Pancreas (tissue), 10 donors: ENCODE results near the gene RAET1L. TPM values are rescaled to one million over a fixed set of nuclear protein-coding genes. Genes with fewer than 3 reads are reported as not detected.

Source experiments
- ATAC-seq, 4 donors: fragments of 200-7000 bp; cut with Tn5 transposase; one replicate each; pipeline versions ENCODE4 v1.8.0 to v1.9.1; 2020; ENCODE audit warnings: mild to moderate bottlenecking in 4 of 4, moderate library complexity in 4 of 4
- DNase-seq, 6 donors: peaks; one replicate each; pipeline ENCODE4 v3.0.0-alpha.2; 2020
- FAIRE-seq: peaks from 2 replicates; lab custom pipeline; 2012; peaks lifted over from hg19 to GRCh38; lab: Jason Lieb, UNC
- H3K27ac ChIP-seq, 4 donors: fragments of 200-600 bp; sonication (generic); 1 replicate in 3 of 4; 2 replicates in 1 of 4; pipeline versions ENCODE4 v1.5.0 to v1.8.0; 2020
- H3K27me3 ChIP-seq, 4 donors: fragments of 200-600 bp; one replicate each; pipeline ENCODE4 v1.8.0; 2021
- H3K36me3 ChIP-seq, 3 donors: fragments of 200-600 bp; sonication (generic) in 1 of 3; one replicate each; pipeline versions ENCODE4 v1.5.0 to v1.8.0; 2020 to 2021
- H3K4me1 ChIP-seq, 3 donors: fragments of 200-600 bp; one replicate each; pipeline ENCODE4 v1.8.0; 2021
- H3K4me3 ChIP-seq, 4 donors: fragments of 200-600 bp; sonication (generic) in 2 of 4; one replicate each; pipeline versions ENCODE4 v1.5.0 to v1.8.0; 2020 to 2021
- H3K9me3 ChIP-seq, 4 donors: fragments of 200-600 bp; one replicate each; pipeline ENCODE4 v1.8.0; 2021
- WGBS, 2 donors: extraction: QIAGEN DNeasy Blood & Tissue Kit; methylation state at CpG; one replicate each; pipeline ENCODE4 v1.1.7; 2013; 5-methylcytosine and 5-hydroxymethylcytosine counted together
- intact Hi-C, 3 donors: fragments of 100-400 bp; cut with DNase I; formaldehyde crosslinking; loops; one replicate each; pipeline versions ENCODE4 v1.11.1 to v1.14.2; 2022
- polyA plus RNA-seq, 2 donors: library from polyadenylated mRNA; stranded (reverse); fragments of 200-250 nt; gene quantifications; one replicate each; pipeline ENCODE4 v1.2.3, GENCODE V29; 2013
- total RNA-seq, 6 donors: library from RNA; stranded (reverse); fragmentation: NEBNext Ultra II Directional in 4 of 6; extraction: Animal tissue kit (Norgen Biotek cat#: 25700) in 4 of 6; gene quantifications; one replicate each; pipeline versions ENCODE4 v1.2.1 to v1.2.4, GENCODE V29; 2021 to 2023
- TF ChIP-seq, protein P1 (sequence below), 4 donors: fragments of 200-600 bp; sonication (generic) in 3 of 4; IDR thresholded peaks; one replicate each; pipeline versions ENCODE4 v1.5.0 to v1.8.0; 2021; ENCODE audit warnings: antibody characterized with exemption in 4 of 4
- donor health status: healthy with polysubstance abuse.
- donor health status: DM: no; HTN: no; CAD: no; lungs with moderate emphysema.
- donor health status: DM: no; HTN: no; CAD: no.
- donor health status: control.
- donor health status: control.
- donor health status: Bipolar disorder and iron deficiency.
- donor health status: DM: yes; HTN: yes; CAD: no.
- donor health status: DM: no; HTN: no; CAD: no.
- donor health status: DM: no; HTN: no; CAD: no.
- donor health status: DM: yes; HTN: yes; CAD: no.

The RAET1L gene
- total and polyA plus RNA-seq, 8 donors, result 0.46 to 0.53 TPM; not detected in 6

DNA sequence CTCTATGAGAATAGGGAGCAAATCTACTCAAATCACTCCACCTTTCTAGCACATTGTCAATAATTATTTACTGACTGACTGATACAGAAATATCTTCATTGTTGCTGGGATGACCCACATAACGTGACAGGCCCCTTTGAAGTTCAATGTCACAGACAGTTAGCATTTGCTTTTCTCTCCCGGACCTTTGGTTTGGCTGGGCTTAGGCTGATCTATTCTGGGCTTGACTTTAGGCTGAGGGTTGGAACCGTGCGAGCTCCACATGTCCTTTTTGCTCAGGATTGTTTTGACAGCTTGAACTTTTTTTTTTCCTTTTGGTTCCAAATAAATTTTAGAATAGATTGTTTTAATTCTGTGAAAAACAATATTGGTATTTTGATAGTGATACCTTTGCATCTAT, 31.6 kb upstream of the RAET1L start:
- H3K4me1 ChIP-seq, result no peaks in the 10 kb centered on the region
- DNase-seq (no peak), FAIRE-seq (no peak), ATAC-seq (no peak)
- H3K9me3 ChIP-seq, result no peaks in the 10 kb centered on the region
- H3K4me3 ChIP-seq, result no peak overlapping the region
- 69 to 76% methylated on average over 4 of the region's 4 CpGs for WGBS, 2 donors
- intact Hi-C loops, result no loop called here
- TF ChIP-seq, protein P1, sequence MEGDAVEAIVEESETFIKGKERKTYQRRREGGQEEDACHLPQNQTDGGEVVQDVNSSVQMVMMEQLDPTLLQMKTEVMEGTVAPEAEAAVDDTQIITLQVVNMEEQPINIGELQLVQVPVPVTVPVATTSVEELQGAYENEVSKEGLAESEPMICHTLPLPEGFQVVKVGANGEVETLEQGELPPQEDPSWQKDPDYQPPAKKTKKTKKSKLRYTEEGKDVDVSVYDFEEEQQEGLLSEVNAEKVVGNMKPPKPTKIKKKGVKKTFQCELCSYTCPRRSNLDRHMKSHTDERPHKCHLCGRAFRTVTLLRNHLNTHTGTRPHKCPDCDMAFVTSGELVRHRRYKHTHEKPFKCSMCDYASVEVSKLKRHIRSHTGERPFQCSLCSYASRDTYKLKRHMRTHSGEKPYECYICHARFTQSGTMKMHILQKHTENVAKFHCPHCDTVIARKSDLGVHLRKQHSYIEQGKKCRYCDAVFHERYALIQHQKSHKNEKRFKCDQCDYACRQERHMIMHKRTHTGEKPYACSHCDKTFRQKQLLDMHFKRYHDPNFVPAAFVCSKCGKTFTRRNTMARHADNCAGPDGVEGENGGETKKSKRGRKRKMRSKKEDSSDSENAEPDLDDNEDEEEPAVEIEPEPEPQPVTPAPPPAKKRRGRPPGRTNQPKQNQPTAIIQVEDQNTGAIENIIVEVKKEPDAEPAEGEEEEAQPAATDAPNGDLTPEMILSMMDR (IDR thresholded peaks at IDR 0.05), result no peak
- no peak overlapping the region for H3K27ac ChIP-seq
- no peaks in the 10 kb centered on the region for H3K36me3 ChIP-seq
- H3K27me3 ChIP-seq, result no peaks in the 10 kb centered on the region

GRCh38 chr6:150056156-150056555, 30.8 kb upstream of the RAET1L start:
- Histone ChIP-seq H3K36me3 (no peaks in the 10 kb centered on the region), H3K4me1 (no peaks in the 10 kb centered on the region), H3K27ac (no peak overlapping the region), H3K27me3 (no peaks in the 10 kb centered on the region), H3K4me3 (no peak overlapping the region), H3K9me3 (no peaks in the 10 kb centered on the region)
- ATAC-seq (no peak), FAIRE-seq (no peak), DNase-seq (no peak)
- intact Hi-C loops, result no loop called here
- 67 to 76% methylated on average over 12 of the region's 12 CpGs for WGBS, 2 donors
- TF ChIP-seq, protein P1 (IDR thresholded peaks at IDR 0.05), result no peak

DNA sequence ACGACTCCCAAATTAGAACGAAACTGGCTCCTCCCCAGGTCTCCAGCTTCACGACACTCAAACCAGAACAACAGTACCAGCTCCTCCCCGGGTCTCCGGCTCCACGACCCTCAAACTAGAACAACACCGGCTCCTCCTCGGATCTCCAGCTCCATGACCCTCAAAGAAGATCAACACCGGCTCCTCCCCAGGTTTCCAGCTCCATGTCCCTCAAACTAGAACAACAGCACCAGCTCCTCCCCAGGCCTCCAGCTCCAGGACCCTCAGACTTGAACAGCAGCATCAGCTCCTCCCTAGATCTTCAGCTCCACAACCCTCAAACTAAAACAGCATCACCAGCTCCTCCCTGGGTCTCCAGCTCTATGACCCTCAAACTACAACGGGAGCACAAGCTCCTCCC, 29.8 kb upstream of the RAET1L start:
- Histone ChIP-seq H3K36me3 (no peaks in the 10 kb centered on the region), H3K4me3 (no peak overlapping the region), H3K4me1 (no peaks in the 10 kb centered on the region), H3K9me3 (no peaks in the 10 kb centered on the region), H3K27ac (no peak overlapping the region), H3K27me3 (no peaks in the 10 kb centered on the region)
- intact Hi-C loops, result no loop called here
- ATAC-seq (no peak), DNase-seq (peak in 1 of 6 donors; percentile 6), FAIRE-seq (no peak)
- TF ChIP-seq, protein P1 (IDR thresholded peaks at IDR 0.05), result no peak
- 66 to 78% methylated on average over 10 of the region's 10 CpGs for WGBS, 2 donors

GRCh38 chr6:150053450-150053849, 28.1 kb upstream of the RAET1L start:
- no peaks in the 10 kb centered on the region for H3K4me1 ChIP-seq
- TF ChIP-seq, protein P1 (IDR thresholded peaks at IDR 0.05), result no peak
- peak in 1 of 6 donors; percentile 4 for DNase-seq
- FAIRE-seq, result no peak
- no peak overlapping the region for H3K27ac ChIP-seq
- no peak overlapping the region for H3K4me3 ChIP-seq
- ATAC-seq, result no peak
- no peaks in the 10 kb centered on the region for H3K9me3 ChIP-seq
- H3K36me3 ChIP-seq, result no peaks in the 10 kb centered on the region
- 47 to 51% methylated on average over 11 of the region's 11 CpGs for WGBS, 2 donors
- H3K27me3 ChIP-seq, result no peaks in the 10 kb centered on the region
- intact Hi-C loops, result no loop called here

GRCh38 chr6:150050846-150051245, 25.5 kb upstream of the RAET1L start:
- Histone ChIP-seq H3K27ac (no peak overlapping the region), H3K27me3 (no peaks in the 10 kb centered on the region), H3K4me3 (no peak overlapping the region), H3K9me3 (no peaks in the 10 kb centered on the region), H3K36me3 (no peaks in the 10 kb centered on the region), H3K4me1 (no peaks in the 10 kb centered on the region)
- WGBS, 2 donors, result 64 to 66% methylated on average over 4 of the region's 4 CpGs
- intact Hi-C loops, result no loop called here
- DNase-seq, result no peak
- no peak for FAIRE-seq
- no peak for ATAC-seq
- TF ChIP-seq, protein P1 (IDR thresholded peaks at IDR 0.05), result no peak
